ENCODE data around the gene KREMEN2. TPM values are rescaled to one million over a fixed set of nuclear protein-coding genes. Genes with fewer than 3 reads are reported as not detected.

The KREMEN2 gene
- total and polyA plus RNA-seq, 2 of the 13 experiments (the other 11 are each of a cell fraction or from before 2014, with no cell fraction given) = 0.48 to 1.2 TPM

DNA sequence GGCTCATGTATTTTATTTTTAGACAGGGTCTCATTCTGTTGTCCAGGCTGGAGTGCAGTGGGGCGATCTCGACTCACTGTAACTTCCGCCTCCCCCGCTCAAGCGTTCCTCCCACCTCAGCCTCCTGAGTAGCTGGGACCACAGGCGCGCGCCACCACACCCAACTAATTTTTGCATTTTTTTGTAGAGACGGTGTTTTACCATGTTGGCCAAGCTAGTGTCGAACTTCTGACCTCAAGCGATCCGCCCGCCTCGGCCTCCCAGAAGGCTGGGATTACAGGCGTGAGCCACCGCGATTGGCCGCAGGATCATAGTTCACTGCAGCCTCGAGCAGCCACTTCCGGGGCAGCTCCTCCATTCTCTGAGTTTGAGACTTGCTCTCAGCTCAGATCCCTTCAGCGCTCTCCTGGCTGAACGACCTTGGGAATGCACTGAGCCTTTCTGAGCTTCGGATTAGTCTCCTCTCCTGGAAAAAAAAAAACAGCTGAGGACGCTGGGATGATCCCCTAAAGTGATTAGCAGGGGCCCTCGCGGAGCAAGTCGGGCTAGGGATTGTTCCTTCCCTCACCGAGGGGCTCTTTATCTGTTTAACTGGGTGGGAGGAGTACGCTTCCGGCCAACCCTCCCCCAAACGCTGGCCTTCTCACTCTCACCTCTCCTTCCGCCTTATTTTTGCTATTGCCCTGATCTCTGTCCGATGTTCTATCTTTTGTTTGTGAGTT, 17.3 kb downstream of the KREMEN2 start (continued):
- TF ChIP-seq, protein P1, sequence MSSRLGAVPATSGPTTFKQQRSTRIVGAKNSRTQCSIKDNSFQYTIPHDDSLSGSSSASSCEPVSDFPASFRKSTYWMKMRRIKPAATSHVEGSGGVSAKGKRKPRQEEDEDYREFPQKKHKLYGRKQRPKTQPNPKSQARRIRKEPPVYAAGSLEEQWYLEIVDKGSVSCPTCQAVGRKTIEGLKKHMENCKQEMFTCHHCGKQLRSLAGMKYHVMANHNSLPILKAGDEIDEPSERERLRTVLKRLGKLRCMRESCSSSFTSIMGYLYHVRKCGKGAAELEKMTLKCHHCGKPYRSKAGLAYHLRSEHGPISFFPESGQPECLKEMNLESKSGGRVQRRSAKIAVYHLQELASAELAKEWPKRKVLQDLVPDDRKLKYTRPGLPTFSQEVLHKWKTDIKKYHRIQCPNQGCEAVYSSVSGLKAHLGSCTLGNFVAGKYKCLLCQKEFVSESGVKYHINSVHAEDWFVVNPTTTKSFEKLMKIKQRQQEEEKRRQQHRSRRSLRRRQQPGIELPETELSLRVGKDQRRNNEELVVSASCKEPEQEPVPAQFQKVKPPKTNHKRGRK (CRISPR knock-in tag; IDR thresholded peaks at IDR 0.05) = no peak
- TF ChIP-seq NCOA2 (CRISPR knock-in tag; IDR thresholded peaks at IDR 0.05) (peak; percentile 50; the same call in 1 of the 2 replicates), NFYB (CRISPR knock-in tag; IDR thresholded peaks at IDR 0.05) (peak; percentile 51; the same call in 1 of the 2 replicates), ZNF768 (CRISPR knock-in tag; IDR thresholded peaks at IDR 0.05) (no peak), ZIK1 (CRISPR knock-in tag; IDR thresholded peaks at IDR 0.05; ENCODE audit: borderline replicate concordance, low read depth) (no peak), ZNF543 (CRISPR knock-in tag; IDR thresholded peaks at IDR 0.05) (0 out of 2 replicates have a peak, but pooled peaks have one; percentile 67), SNAPC2 (CRISPR knock-in tag; IDR thresholded peaks at IDR 0.05) (no peak), KDM1A (CRISPR knock-in tag; IDR thresholded peaks at IDR 0.05) (peak; percentile 72; the same call in 1 of the 2 replicates), HNRNPK (IDR thresholded peaks at IDR 0.05; ENCODE audit: low read depth, low read length, poor library complexity, severe bottlenecking) (no peak), DMAP1 (CRISPR knock-in tag; IDR thresholded peaks at IDR 0.05) (peak; percentile 41; the same call in 1 of the 2 replicates), ASH2L (IDR thresholded peaks at IDR 0.05; ENCODE audit: insufficient read length, low read depth, low read length) (no peak), ZBTB21 (CRISPR knock-in tag; IDR thresholded peaks at IDR 0.05) (no peak), GTF3A (CRISPR knock-in tag; conservative IDR thresholded peaks at IDR 0.05) (no peak), KDM6A (CRISPR knock-in tag; IDR thresholded peaks at IDR 0.05; ENCODE audit: low read depth) (no peak), TRIM24 (CRISPR knock-in tag; IDR thresholded peaks at IDR 0.05) (no peak), RFX1 (IDR thresholded peaks at IDR 0.05) (no peak), ZFX (CRISPR knock-in tag; IDR thresholded peaks at IDR 0.05; ENCODE audit: low read depth) (no peak), NFIC (IDR thresholded peaks at IDR 0.05; ENCODE audit: low read length) (no peak)
- TF ChIP-seq, protein P2, sequence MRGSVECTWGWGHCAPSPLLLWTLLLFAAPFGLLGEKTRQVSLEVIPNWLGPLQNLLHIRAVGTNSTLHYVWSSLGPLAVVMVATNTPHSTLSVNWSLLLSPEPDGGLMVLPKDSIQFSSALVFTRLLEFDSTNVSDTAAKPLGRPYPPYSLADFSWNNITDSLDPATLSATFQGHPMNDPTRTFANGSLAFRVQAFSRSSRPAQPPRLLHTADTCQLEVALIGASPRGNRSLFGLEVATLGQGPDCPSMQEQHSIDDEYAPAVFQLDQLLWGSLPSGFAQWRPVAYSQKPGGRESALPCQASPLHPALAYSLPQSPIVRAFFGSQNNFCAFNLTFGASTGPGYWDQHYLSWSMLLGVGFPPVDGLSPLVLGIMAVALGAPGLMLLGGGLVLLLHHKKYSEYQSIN (CRISPR knock-in tag; IDR thresholded peaks at IDR 0.05; ENCODE audit: borderline replicate concordance) = no peak
- TF ChIP-seq, protein P3, sequence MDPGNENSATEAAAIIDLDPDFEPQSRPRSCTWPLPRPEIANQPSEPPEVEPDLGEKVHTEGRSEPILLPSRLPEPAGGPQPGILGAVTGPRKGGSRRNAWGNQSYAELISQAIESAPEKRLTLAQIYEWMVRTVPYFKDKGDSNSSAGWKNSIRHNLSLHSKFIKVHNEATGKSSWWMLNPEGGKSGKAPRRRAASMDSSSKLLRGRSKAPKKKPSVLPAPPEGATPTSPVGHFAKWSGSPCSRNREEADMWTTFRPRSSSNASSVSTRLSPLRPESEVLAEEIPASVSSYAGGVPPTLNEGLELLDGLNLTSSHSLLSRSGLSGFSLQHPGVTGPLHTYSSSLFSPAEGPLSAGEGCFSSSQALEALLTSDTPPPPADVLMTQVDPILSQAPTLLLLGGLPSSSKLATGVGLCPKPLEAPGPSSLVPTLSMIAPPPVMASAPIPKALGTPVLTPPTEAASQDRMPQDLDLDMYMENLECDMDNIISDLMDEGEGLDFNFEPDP (CRISPR knock-in tag; conservative IDR thresholded peaks at IDR 0.05) = no peak
- TF ChIP-seq, protein P4, sequence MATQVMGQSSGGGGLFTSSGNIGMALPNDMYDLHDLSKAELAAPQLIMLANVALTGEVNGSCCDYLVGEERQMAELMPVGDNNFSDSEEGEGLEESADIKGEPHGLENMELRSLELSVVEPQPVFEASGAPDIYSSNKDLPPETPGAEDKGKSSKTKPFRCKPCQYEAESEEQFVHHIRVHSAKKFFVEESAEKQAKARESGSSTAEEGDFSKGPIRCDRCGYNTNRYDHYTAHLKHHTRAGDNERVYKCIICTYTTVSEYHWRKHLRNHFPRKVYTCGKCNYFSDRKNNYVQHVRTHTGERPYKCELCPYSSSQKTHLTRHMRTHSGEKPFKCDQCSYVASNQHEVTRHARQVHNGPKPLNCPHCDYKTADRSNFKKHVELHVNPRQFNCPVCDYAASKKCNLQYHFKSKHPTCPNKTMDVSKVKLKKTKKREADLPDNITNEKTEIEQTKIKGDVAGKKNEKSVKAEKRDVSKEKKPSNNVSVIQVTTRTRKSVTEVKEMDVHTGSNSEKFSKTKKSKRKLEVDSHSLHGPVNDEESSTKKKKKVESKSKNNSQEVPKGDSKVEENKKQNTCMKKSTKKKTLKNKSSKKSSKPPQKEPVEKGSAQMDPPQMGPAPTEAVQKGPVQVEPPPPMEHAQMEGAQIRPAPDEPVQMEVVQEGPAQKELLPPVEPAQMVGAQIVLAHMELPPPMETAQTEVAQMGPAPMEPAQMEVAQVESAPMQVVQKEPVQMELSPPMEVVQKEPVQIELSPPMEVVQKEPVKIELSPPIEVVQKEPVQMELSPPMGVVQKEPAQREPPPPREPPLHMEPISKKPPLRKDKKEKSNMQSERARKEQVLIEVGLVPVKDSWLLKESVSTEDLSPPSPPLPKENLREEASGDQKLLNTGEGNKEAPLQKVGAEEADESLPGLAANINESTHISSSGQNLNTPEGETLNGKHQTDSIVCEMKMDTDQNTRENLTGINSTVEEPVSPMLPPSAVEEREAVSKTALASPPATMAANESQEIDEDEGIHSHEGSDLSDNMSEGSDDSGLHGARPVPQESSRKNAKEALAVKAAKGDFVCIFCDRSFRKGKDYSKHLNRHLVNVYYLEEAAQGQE (IDR thresholded peaks at IDR 0.05; ENCODE audit: borderline replicate concordance in 1 of 2, low read depth in 1 of 2, low read length in 2 of 2) = no peak
- TF ChIP-seq, protein P5, sequence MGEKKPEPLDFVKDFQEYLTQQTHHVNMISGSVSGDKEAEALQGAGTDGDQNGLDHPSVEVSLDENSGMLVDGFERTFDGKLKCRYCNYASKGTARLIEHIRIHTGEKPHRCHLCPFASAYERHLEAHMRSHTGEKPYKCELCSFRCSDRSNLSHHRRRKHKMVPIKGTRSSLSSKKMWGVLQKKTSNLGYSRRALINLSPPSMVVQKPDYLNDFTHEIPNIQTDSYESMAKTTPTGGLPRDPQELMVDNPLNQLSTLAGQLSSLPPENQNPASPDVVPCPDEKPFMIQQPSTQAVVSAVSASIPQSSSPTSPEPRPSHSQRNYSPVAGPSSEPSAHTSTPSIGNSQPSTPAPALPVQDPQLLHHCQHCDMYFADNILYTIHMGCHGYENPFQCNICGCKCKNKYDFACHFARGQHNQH (CRISPR knock-in tag; IDR thresholded peaks at IDR 0.05) = no peak

Measured in HepG2 (cell line).